ENCODE results near the gene CAV3.

DNA sequence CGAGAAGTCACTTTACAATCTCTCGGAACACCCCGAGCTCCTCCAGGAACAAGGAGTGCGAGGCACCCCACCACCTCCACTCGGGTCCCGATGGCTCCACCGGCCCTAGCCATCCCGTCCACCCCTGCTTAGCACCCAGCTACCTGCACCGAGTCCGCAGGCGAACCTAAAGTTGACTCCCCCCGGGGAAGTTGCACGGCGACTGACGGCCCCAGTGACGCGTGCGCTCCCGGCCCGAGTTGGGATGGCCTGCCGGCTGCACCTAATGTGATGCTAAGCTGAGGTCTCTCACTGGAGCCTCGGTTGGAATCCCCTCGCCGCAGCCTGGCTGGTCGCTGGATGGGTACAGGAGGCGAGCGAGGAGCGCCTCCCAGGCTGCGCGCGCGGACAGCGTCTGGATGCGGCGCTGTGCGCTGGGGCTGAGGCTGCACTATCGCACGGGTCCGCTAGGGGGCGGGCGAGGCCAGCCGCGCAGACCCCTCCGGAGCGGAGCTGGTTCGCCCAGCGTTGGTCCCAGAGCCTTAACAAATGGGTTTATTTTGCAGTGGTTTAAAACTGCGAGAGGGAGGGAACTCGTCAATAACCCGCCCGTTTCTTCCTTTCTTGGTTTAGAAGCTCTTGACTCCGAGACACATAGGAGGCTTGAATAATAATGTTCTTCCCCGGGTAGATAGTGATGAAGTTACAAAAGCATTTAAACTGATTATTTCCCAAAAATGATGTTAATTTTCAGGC lies 35.7 kb downstream of the CAV3 start, which contains the start of gene OXTR:
- TF ChIP-seq, protein P1, sequence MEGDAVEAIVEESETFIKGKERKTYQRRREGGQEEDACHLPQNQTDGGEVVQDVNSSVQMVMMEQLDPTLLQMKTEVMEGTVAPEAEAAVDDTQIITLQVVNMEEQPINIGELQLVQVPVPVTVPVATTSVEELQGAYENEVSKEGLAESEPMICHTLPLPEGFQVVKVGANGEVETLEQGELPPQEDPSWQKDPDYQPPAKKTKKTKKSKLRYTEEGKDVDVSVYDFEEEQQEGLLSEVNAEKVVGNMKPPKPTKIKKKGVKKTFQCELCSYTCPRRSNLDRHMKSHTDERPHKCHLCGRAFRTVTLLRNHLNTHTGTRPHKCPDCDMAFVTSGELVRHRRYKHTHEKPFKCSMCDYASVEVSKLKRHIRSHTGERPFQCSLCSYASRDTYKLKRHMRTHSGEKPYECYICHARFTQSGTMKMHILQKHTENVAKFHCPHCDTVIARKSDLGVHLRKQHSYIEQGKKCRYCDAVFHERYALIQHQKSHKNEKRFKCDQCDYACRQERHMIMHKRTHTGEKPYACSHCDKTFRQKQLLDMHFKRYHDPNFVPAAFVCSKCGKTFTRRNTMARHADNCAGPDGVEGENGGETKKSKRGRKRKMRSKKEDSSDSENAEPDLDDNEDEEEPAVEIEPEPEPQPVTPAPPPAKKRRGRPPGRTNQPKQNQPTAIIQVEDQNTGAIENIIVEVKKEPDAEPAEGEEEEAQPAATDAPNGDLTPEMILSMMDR (IDR thresholded peaks at IDR 0.05; ENCODE audit: extremely low read depth in 1 of 2, insufficient read depth in 1 of 2, low read depth in 1 of 2, low read length in 2 of 2): peak; percentile 99
- TF ChIP-seq, protein P2, sequence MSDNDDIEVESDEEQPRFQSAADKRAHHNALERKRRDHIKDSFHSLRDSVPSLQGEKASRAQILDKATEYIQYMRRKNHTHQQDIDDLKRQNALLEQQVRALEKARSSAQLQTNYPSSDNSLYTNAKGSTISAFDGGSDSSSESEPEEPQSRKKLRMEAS (IDR thresholded peaks at IDR 0.05; ENCODE audit: insufficient read depth, insufficient read length): no peak
- TF ChIP-seq POLR2AphosphoS5 (IDR thresholded peaks at IDR 0.05; ENCODE audit: insufficient read depth, low read depth, low read length): no peak
